Stimulated activated CD8-positive, alpha-beta memory T cell treated with anti-CD3 and anti-CD28 coated beads, Interleukin-7, amount 100 ng/mL, for 24 hours (primary cell): ENCODE measurements around the gene ADAMTS9.

Source experiments
- DNase-seq: peaks from one replicate; pipeline ENCODE4 v3.0.0-alpha.2; 2020; ENCODE audit warnings: low read depth

The ADAMTS9 gene

DNA sequence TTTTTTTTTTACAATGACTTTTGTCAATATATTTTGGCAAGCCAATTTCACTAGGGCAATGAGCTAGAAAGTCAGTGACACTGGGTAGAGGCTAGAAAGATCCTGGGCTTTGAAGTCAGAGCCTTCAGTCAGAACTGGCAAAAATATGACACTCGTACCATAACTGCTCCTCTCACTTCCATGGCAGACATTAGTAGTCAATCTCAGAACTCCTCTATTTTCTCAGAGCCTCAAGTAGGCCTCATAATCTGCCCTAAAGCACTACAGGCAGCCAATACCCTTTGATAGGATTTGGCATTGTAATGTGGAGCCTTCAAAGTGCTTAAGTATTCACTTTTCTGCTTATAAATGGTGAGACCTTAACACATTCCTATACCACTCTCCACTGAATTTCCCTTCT lies 67.8 kb downstream of the ADAMTS9 start:
- no peak for DNase-seq

DNA sequence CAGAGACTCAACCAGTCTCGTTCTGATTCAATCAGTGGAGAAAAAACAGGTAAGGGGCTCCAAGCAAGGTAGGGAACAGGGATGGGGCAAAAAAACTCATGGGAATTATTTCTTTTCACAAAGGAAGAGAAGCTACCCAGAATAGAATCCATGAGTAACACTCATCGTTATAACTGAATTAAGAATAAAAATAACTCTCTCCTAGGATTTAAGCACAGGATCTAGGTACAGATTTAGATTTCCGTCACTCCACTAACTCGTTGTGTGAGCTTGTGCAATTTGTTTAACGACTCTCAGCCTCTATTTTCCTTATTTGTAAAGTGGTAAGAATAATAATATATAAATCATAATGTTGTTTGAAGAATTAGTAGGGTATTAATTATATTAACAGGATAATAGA lies 68.6 kb downstream of the ADAMTS9 start:
- DNase-seq, result no peak

DNA sequence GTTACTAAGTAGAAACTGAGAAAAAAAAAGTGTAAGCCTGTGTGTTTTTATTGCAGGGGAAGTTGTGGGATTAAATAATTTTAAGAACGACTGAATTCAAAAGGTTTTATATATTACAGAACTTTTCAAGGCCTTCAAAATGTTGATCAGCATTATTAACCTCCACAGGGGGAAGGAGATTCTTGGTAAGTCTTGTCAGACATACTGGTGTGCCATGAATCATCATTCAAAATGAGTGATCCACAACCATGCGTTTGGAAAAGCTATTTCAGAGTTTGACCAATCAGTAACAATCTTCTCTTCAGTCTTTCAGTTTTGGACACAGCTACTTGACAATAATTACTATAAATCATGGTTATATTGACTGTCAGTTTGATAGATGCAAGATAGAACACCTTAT lies 70.2 kb downstream of the ADAMTS9 start:
- no peak for DNase-seq

DNA sequence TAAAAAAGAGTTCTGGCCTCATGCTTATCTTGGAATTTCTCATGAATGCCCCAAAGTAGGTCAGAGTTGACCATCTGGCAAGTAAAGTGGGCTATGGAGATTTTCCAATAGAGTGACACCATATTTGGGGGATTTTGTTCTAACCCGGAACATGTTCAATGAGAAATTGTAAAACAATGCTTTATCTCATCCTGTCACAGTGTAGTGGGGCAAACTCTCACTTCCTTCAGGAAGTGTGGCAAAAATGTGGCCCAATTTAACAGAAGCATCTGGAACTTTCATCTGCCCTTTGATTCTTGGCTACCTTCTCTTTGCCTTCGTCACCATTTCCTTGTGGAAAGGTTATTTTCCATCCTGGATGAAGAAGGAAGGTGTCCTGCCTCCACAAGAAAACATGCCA lies 70.8 kb downstream of the ADAMTS9 start:
- DNase-seq, result no peak

DNA sequence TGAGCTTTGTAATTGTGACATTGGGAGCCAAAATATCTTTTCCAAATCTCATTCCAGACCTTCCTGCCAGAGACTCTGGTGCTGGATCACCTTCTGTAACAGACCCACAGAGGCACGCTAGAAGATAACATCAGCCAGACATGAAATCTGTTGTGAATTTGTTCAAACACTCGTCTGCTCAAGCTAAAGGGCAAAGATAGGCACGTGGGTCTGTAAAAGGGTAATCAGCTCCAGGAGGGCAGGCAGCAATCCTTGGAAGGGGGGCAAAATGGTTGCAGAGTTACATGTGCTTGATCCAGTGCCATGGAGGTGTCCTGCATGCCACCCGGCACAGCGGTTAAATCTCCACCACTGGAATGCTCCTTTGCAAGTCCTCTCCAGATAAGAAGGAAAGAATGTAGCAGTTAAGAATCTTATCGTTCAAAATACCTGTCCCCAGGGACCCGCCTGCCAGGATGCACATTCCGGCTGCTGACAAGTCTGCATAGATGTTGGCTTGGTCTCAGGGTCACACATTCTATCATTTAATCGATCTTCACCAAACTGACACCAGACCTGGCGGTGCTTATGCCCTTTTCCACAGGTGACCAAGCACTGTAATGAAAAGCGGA lies 74.8 kb downstream of the ADAMTS9 start:
- no peak for DNase-seq

DNA sequence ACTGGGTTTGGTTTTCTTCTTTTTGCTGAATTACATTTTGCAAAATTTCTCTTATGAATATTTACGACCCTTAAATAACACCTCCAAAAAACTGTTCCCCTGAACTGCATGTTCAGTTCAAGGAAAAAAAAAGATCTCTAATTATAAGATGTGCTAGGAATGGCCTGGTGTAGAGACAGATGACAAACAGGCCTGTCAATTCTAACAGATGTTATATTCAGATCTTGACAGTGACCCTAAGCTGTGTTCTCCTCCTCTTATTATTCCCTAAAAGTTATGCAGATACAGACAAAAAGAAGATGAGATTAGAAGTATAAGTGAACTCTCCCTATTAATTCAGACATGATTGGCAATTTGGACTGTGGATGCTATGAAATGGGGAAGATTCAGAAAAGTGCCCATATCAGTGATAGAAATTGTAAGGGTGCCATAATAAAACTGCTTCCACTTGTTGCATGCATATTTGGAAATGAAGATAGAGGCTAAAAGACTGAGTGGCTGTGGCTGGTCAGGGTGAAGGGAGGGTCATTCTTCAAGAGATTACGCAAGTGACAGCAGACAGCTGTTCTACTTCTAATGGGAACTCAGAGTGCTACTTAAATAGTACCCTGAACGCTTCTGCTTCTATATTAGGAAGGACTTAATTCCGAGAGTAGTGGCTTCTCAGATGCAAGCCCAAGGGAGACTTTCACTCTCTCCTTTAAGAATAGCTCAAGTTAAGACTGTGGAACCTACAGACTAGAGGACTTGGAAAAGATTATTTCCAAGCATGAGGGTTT lies 75.5 kb downstream of the ADAMTS9 start:
- no peak for DNase-seq

DNA sequence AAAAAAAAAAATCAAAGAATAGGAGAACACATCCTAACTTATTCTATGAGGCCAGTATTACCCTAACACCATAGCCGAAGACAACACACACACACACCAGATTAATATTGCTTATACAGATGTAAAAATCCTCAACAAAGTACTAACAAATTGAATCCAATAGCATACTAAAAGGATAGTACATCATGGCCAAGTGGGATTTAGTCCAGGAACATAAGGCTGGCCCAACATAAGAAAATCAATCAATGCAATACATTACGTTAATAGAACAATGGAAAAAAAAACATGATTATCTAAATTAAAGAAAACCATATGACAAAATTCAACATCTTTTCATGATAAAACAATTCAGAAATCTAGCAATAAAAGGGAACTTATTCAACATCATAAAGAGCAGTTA lies 79.1 kb downstream of the ADAMTS9 start:
- DNase-seq, result no peak

DNA sequence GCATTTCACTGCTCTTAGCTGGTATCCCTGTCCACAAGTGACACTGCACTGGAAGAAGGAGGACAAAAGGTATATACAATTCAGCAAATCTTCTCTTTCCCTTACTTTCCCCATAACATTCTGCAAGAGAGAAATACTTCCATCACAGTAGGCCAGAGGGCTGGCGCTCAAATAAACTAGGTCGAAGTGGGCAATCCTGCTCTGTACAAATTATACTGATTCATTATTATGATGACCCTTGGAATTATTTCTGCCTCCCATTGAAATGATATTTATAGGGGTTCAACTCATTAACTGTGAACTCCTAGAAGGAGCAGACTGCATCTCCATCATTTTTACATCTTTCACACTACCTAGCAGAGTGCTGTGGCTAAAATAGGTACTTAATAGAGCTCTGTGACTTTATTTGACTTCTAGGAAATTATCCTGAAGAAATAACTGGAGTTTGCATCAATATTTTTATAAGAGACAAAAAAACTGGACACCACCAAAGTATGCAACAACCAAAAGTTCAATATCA lies 80.7 kb downstream of the ADAMTS9 start:
- no peak for DNase-seq

DNA sequence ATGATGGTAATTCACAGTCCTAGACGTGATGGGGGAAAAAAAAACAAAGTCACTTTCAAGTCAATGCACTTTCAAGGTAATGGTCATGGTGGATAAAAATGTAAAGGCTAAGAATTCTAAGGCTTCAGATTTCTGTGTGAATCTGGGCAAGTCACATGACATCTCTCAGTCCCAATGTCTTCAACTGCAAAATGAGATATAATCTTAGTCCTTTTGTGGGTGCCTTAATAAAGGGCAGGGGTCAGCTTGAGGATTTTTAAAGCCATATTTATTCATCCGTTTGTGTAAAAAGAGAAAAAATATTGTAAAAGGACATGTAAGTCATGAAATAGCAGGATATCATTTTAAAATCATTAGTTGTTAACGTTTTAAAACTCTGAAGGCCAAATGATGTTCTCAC lies 83.5 kb downstream of the ADAMTS9 start:
- no peak for DNase-seq

DNA sequence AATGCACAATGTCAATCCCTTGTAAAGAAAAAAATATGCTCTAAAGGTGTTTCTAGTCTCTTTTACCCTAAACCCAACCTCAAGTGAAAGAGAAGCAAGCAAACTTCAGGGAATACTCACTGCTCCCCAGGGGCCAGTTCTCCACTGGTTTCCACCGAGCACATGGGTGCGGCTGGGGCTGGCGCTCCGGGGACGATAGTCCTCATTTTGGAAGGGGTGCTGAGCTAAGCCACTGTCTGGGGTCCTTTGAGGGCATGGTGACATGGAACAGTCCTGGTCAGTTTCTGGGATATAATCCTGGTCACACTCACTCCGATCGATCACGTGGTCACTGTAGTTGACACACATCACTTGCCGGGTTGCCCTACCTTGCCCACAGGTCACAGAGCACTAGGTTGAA lies 86.0 kb downstream of the ADAMTS9 start:
- no peak for DNase-seq

DNA sequence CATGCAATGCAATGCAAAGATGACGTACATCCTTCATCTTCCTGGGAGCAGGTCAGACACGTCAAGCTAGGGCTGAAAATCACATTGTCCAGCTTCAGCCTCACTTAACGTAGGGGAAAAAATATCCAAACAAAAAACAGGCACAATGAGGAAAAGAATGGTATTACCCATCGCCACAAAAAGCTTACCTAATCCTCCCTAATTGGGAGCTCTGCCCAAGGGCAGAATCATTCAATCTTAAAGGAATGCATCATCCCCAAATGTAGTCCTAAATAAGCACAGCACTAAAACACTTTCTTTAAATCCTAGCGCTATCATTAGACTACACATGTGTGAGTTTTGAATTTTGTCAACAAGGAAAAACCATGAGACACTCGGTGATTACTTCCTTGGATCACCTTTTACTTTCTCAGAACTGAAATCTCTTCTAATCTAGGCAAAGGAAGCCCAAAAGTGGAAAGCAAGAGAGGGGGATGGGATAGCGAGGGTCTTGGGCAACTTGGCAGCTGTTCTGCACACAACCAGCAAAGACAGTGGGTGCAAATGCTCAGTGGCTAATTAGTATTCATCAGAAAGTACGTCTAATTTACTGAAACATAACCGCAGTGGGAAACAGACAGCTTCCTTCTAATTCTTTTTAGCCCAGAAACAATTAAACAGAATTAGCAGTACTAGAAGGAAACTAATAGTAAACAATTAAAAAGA lies 87.4 kb downstream of the ADAMTS9 start:
- DNase-seq, result no peak

DNA sequence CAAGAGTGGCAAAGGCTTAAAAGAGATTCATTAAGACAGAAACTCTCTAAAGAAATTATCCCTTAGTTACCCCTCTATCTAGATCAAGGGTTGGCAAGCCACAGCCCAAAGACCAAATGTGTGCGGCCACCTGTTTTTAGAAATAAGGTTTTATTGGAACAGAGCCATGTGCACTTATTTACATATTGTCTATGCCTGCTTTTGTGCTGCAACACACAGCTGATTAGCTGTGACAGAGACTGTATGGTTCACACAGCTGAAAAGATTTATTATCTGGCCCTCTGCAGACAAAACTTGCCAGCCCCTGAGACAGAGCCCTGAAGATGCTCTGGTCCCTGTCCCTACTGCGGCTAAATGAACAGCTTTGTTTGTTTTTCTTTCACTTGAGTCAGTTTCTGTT lies 88.1 kb downstream of the ADAMTS9 start:
- DNase-seq, result no peak

DNA sequence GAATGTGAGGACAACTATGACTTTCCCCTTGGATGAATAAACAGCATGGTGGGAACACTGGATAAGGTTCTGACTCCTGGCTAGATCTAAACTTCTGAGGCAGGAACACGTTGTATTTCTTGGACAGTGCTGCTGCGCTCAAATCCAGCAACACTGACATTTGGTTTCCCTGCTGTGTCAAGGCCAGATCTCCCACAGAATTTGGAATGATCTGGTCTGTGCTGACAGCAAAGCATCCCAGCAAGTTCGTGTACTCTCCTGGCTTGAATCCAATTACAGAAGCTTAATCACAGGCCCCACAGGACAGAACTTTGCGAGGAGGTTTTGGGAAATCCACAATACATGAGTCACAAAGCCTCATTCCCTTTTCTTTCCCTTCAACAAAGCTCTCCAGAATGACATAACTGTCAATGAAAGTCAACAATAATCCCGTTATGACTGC lies 92.5 kb downstream of the ADAMTS9 start:
- no peak for DNase-seq

DNA sequence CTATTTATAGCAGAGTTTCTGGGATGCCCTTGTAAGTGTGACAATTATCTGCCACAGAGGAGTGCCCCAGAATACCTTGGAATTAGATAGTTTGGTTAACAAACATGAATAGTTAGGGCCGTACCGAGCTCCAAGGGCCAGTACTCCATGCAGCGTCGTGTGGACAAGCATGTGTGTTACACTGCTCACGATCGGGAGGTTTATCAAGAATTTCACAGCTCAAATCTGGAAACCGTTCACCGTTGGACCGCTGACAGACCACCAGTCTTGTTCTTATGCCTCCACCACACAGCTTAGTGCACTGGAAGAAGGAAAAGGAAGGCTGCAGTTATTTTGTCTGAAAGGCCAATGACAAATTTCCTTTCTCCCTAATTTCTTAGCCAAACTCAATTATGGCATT lies 93.7 kb downstream of the ADAMTS9 start:
- no peak for DNase-seq

DNA sequence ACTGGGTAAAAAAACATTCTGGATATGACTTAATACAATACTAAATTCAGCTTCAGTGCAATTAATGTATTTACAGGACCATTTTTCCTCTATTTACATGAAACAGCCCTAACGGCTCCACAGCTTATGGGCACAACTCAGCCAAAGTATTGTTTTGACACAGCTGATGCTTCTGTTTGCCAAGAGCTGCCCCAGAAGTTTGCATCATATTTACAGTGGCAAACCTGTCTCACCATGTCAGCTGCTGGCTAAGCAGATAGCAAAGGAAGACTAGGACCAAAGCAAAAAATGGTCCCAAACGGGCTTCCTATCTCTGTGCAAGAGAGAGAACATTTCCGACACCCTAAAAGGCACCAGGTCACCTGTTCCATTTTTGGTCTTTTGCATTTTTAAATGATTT lies 94.5 kb downstream of the ADAMTS9 start:
- no peak for DNase-seq

DNA sequence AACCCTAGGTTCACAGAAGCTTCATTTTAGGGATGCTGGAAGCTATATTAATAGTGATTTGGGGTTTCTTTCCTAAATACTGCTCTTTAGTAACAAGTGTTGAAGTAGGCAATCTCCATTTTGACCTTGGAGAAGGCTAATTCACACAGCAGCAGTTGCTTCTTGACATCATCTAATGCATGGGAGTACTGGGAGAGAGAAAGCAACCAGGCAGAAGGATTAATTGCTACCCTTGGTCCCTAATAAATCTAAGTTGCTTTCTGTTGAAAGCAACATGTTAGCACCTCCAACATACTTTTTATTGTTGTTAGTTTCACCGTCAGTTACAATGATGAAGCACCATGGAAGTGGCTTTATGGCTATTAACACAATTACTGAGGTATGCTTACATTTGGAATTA lies 96.2 kb downstream of the ADAMTS9 start:
- no peak for DNase-seq

DNA sequence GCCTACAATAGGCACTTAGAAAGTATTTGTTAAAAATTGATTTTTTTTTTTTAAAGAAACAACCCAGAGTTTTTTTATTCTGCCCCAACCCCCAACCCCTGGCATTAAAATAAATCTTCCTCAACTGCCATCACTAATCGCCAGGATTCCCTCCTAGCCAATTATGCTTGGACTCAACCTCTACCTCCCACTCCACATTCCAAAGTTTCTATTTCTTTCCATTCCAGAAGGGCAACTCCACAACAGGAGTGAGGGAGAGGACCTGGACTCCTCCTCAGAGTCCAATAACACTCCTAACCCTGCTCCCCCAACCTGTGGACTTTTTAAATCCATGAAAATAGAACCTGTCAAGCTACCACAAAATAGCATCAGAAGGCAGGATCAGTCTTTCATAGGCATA lies 99.4 kb downstream of the ADAMTS9 start:
- DNase-seq, result no peak

DNA sequence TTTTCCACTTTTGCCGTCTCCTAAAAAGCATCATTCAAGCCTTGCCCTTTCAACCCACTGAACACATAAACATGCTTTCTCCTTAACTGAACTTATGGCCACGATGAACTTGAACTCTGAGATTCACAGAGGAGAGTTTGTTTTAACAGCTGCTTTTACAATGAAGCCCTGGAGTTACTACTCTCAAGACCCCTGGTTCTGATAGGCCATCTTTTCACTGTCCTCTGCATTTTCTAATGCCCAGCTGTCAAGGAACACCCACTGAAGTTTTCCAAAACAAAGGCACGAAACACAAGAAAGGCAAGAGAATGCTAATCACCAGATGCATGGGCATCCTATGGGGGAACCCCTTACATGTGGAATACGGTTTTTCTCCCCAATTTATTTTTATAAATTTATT lies 100.8 kb downstream of the ADAMTS9 start:
- DNase-seq, result no peak

DNA sequence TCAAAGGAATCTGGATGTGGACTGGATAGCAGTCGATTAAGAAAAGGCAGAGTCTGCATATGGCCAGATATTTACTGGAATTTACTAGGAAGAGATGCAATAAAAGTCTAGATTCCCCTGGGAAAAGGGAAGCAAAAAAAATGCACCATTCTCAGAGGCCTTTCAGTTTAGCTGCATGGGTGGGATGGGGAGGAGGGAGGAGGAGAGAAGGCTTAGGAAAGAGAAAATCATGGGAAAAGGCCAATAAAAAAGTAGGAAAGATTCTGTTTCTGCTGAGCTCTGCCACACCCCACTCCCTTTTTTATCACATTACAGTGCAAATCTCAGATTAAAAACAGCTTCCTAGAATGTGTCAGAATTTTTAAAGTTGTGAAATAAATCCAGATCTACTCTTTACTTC lies 103.6 kb downstream of the ADAMTS9 start:
- no peak for DNase-seq

DNA sequence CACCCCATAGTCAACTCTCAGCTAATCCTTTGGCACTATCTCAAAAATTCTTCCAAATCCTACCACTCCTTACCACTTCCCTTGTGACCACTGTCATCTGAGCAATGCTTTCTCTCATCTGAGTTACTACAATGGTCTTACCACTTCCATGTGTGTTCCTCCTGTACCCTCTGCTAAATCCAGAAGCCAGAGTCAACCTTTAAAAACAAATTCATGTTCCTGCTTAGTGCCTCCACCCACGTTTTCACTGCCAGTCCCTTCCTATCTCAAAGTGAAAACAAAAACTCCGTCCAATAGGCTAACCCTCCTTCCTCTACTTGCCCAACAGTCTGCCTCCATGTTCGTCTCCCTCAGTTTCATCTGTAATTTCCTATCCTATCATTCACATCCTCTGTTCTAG lies 109.0 kb downstream of the ADAMTS9 start:
- DNase-seq, result no peak

DNA sequence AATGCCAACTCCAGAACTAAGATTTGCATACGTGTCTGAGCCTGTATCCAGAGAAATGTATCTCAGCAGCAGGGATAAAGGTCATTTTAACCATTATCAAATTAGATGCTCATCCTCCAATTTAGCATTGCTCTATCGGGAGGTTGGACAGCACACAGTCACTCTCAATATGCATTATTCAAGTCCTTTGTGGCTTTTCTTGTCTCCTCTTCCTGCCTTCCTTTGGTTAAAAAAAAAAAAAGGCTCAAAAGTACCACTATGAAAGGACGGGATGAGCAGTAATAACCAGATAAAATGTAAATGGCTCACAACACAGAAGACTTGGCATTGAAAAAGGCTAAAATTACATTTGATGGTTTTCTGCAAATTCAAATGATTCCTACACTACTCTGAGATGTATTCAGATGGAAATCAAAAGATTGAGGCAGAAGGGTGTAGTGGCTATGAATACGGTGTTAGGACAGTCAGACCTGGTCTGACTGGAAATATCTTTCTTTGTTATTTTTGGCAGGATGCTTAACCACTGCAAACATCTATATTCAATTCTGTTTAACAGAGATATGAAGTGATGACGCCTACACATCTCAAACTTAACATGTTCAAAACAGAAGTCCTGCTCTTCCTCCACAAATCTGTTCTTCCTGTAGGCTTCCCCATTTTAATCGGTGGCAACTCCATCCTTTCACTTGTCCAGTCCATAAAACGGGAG lies 109.6 kb downstream of the ADAMTS9 start:
- DNase-seq, result no peak

DNA sequence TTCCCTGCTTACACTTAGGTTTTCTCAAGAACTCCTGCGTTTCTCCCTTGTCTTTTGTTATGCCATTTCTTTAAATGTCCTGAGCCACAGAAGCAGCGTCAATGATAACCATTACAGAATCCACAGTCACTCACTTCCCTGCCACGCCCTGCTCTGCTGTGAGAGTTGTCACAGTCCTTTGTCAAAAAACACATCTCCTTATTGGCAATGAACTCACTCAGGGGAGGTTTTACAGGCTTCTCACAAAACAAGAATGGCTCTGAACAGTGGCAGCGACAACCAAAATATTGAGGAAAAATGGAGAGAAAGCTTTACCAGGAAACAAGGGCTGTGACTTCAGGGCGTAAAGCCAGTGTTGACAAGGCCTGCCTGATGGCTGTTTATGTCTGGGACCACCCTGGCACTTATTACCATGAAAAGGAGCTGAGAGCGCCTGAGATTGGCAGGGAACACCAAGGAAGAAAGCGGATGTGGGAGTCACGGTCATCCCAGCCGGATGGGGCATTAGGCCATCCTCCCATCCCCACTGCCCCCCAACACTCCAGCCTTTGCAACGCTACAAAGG lies 111.5 kb downstream of the ADAMTS9 start:
- no peak for DNase-seq
